Neural progenitor cell (in vitro differentiated cells): ENCODE data around the gene GULP1. TPM values are rescaled to one million over a fixed set of nuclear protein-coding genes. Genes with fewer than 3 reads are reported as not detected.

Source experiments
- DNase-seq: peaks from one replicate; pipeline ENCODE4 v3.0.0-alpha.2; 2016; ENCODE audit warnings: low spot score
- H2AFZ ChIP-seq: fragments of 200-600 bp; sonication (generic); replicated peaks from 2 replicates; pipeline ENCODE4 v1.6.1; 2016; ENCODE audit warnings: antibody characterized with exemption
- H3F3A ChIP-seq: fragments of 200-600 bp; sonication (generic); 2 replicates; pipeline ENCODE4 v1.6.1; 2016; ENCODE audit warnings: antibody characterized with exemption, low read depth
- H3K27ac ChIP-seq: fragments of 200-600 bp; sonication (generic); 2 replicates; pipeline ENCODE4 v1.5.1; 2016; ENCODE audit warnings: mild to moderate bottlenecking
- H3K27me3 ChIP-seq: fragments of 200-600 bp; sonication (generic); 2 replicates; pipeline ENCODE4 v1.6.1; 2016; ENCODE audit warnings: mild to moderate bottlenecking, moderate library complexity
- H3K36me3 ChIP-seq: fragments of 200-600 bp; sonication (generic); 2 replicates; pipeline ENCODE4 v1.5.1; 2016
- H3K4me1 ChIP-seq: fragments of 200-600 bp; sonication (generic); 2 replicates; pipeline ENCODE4 v1.6.1; 2016; ENCODE audit warnings: mixed run types
- H3K4me2 ChIP-seq: fragments of 200-600 bp; sonication (generic); 2 replicates; pipeline ENCODE4 v1.6.1; 2016
- H3K4me3 ChIP-seq: fragments of 200-600 bp; sonication (generic); 2 replicates; pipeline ENCODE4 v1.5.1; 2016
- H3K79me2 ChIP-seq: fragments of 200-600 bp; sonication (generic); 2 replicates; pipeline ENCODE4 v1.6.1; 2016; ENCODE audit warnings: low read depth
- H3K9ac ChIP-seq: fragments of 200-600 bp; sonication (generic); 2 replicates; pipeline ENCODE4 v1.6.1; 2016
- H3K9me3 ChIP-seq: fragments of 200-600 bp; sonication (generic); 2 replicates; pipeline ENCODE4 v1.5.1; 2016; ENCODE audit warnings: low read depth
- H4K20me1 ChIP-seq: fragments of 200-600 bp; sonication (generic); 2 replicates; pipeline ENCODE4 v1.6.1; 2016; ENCODE audit warnings: low read depth
- H3K27ac Mint-ChIP-seq: 3 replicates; pipeline ENCODE4 v1.8.0; 2021; ENCODE audit warnings: mixed read lengths
- H3K27me3 Mint-ChIP-seq: 2 replicates; pipeline ENCODE4 v1.8.0; 2022; ENCODE audit warnings: low read depth, mild to moderate bottlenecking, inconsistent platforms, moderate library complexity, mixed read lengths; ENCODE audit not compliant: insufficient read depth
- H3K36me3 Mint-ChIP-seq: 3 replicates; pipeline ENCODE4 v1.8.0; 2021; ENCODE audit warnings: mixed read lengths
- H3K4me1 Mint-ChIP-seq: 3 replicates; pipeline ENCODE4 v1.8.0; 2021; ENCODE audit warnings: mixed read lengths
- H3K4me3 Mint-ChIP-seq: 3 replicates; pipeline ENCODE4 v1.8.0; 2021; ENCODE audit warnings: mild to moderate bottlenecking, moderate library complexity, mixed read lengths
- H3K9me3 Mint-ChIP-seq: 3 replicates; pipeline ENCODE4 v1.8.0; 2020; ENCODE audit warnings: mixed read lengths
- CTCF ChIP-seq: fragments of 200-600 bp; sonication (generic); IDR thresholded peaks from 2 replicates; pipeline ENCODE4 v1.5.1; 2017; ENCODE audit warnings: antibody characterized with exemption, mild to moderate bottlenecking
- EZH2 ChIP-seq: fragments of 200-600 bp; sonication (generic); IDR thresholded peaks from 2 replicates; pipeline ENCODE4 v1.6.1; 2017; ENCODE audit warnings: antibody characterized with exemption, mild to moderate bottlenecking, moderate library complexity
- EZH2phosphoT487 ChIP-seq: fragments of 200-600 bp; sonication (generic); IDR thresholded peaks from 2 replicates; pipeline ENCODE4 v1.6.1; 2017; ENCODE audit warnings: antibody characterized with exemption
- total RNA-seq: library from RNA; depleted of rRNA; stranded (reverse); fragments of >200 nt; gene quantifications from 2 replicates; pipeline ENCODE4 v1.2.3, GENCODE V29; 2015; ENCODE audit warnings: low replicate concordance

GULP1 gene
- total RNA-seq, 1 donor from 2014 or later, result 154 TPM

GRCh38 chr2:188367164-188367563, 75.5 kb downstream of the GULP1 start:
- TF ChIP-seq EZH2, result no peak
- no peak for TF ChIP-seq CTCF
- no peak for TF ChIP-seq EZH2phosphoT487
- H3K4me1 ChIP-seq, result peaks cover 9% of the 10 kb centered on the region
- H3K4me3 ChIP-seq, result no peak overlapping the region
- H3K36me3 ChIP-seq, result no peaks in the 10 kb centered on the region
- H3F3A ChIP-seq, result peaks cover 4% of the 10 kb centered on the region
- H2AFZ ChIP-seq, result no peak overlapping the region
- no peak overlapping the region for H3K4me2 ChIP-seq
- H3K79me2 ChIP-seq, result peaks cover 95% of the 10 kb centered on the region
- DNase-seq, result no peak
- H3K4me1 Mint-ChIP-seq, result no peaks in the 10 kb centered on the region
- H3K27ac ChIP-seq, result no peak overlapping the region
- H3K27me3 ChIP-seq, result no peaks in the 10 kb centered on the region
- H3K9me3 ChIP-seq, result no peaks in the 10 kb centered on the region
- H3K27ac Mint-ChIP-seq, result no peak overlapping the region
- H3K4me3 Mint-ChIP-seq, result no peak overlapping the region
- H3K9ac ChIP-seq, result no peak overlapping the region
- H3K36me3 Mint-ChIP-seq, result peaks cover 8% of the 10 kb centered on the region
- H4K20me1 ChIP-seq, result peaks cover 6% of the 10 kb centered on the region
- H3K27me3 Mint-ChIP-seq, result peaks cover 3% of the 10 kb centered on the region
- H3K9me3 Mint-ChIP-seq, result peaks cover 5% of the 10 kb centered on the region

GRCh38 chr2:188369365-188369764, 77.7 kb downstream of the GULP1 start:
- Mint-ChIP-seq H3K4me3 (no peak overlapping the region), H3K27ac (no peak overlapping the region), H3K4me1 (no peaks in the 10 kb centered on the region), H3K9me3 (peaks cover 5% of the 10 kb centered on the region), H3K27me3 (peaks cover 3% of the 10 kb centered on the region), H3K36me3 (peaks cover 8% of the 10 kb centered on the region)
- Histone ChIP-seq H3K36me3 (no peaks in the 10 kb centered on the region), H3K27me3 (no peaks in the 10 kb centered on the region), H2AFZ (no peak overlapping the region), H3K27ac (no peak overlapping the region), H3K9me3 (no peaks in the 10 kb centered on the region), H3K4me1 (peaks cover 5% of the 10 kb centered on the region), H3K9ac (no peak overlapping the region), H3F3A (peaks cover 4% of the 10 kb centered on the region), H4K20me1 (peaks cover 6% of the 10 kb centered on the region), H3K79me2 (peaks cover 95% of the 10 kb centered on the region), H3K4me3 (no peak overlapping the region), H3K4me2 (no peak overlapping the region)
- TF ChIP-seq EZH2 (no peak), CTCF (peak; percentile 70)
- DNase-seq, result peak; percentile 66

- H3F3A ChIP-seq, result no peaks in the 10 kb centered on the region
- no peaks in the 10 kb centered on the region for H3K27me3 ChIP-seq
- peaks cover 15% of the 10 kb centered on the region for H3K9me3 Mint-ChIP-seq
- H3K4me1 ChIP-seq, result peaks cover 14% of the 10 kb centered on the region
- no peak overlapping the region for H3K4me3 ChIP-seq
- H3K27ac Mint-ChIP-seq, result no peak overlapping the region
- H3K9ac ChIP-seq, result no peak overlapping the region
- H3K9me3 ChIP-seq, result no peaks in the 10 kb centered on the region
- no peak for DNase-seq
- no peaks in the 10 kb centered on the region for H3K4me1 Mint-ChIP-seq
- H3K27ac ChIP-seq, result no peak overlapping the region
- no peak for TF ChIP-seq EZH2
- TF ChIP-seq CTCF, result no peak
- no peak for TF ChIP-seq EZH2phosphoT487
- H3K27me3 Mint-ChIP-seq, result no peaks in the 10 kb centered on the region
- H3K4me2 ChIP-seq, result no peak overlapping the region
- peaks cover 96% of the 10 kb centered on the region for H3K79me2 ChIP-seq
- no peak overlapping the region for H2AFZ ChIP-seq
- no peak overlapping the region for H3K4me3 Mint-ChIP-seq
- no peaks in the 10 kb centered on the region for H4K20me1 ChIP-seq
- H3K36me3 ChIP-seq, result peaks cover 4% of the 10 kb centered on the region
- H3K36me3 Mint-ChIP-seq, result peaks cover 17% of the 10 kb centered on the region
These were observed 86.8 kb downstream of the GULP1 start for GRCh38 chr2:188378371-188378950.
